H9 (cell line): ENCODE data around the gene CCDC174. TPM values are rescaled to one million over a fixed set of nuclear protein-coding genes. Genes with fewer than 3 reads are reported as not detected.

Experiments used
- DNase-seq: peaks from one replicate; pipeline ENCODE4 v3.0.0-alpha.2; 2017
- H2AFZ ChIP-seq: one replicate; pipeline ENCODE4 v1.6.1; 2013; ENCODE audit warnings: mild to moderate bottlenecking, low read length, control low read depth, moderate library complexity
- H2AK5ac ChIP-seq: 2 replicates; pipeline ENCODE4 v1.6.1; 2013; ENCODE audit warnings: low read length, control low read depth, mixed read lengths; ENCODE audit not compliant: insufficient read length
- H2BK120ac ChIP-seq: one replicate; pipeline ENCODE4 v1.6.1; 2013; ENCODE audit warnings: low read depth, mild to moderate bottlenecking, low read length, control low read depth, inconsistent platforms; ENCODE audit not compliant: poor library complexity, severe bottlenecking
- H2BK12ac ChIP-seq: 2 replicates; pipeline ENCODE4 v1.6.1; 2013; ENCODE audit warnings: low read length, control low read depth, mixed read lengths, low read depth; ENCODE audit not compliant: insufficient read length
- H2BK15ac ChIP-seq: 2 replicates; pipeline ENCODE4 v1.6.1; 2013; ENCODE audit warnings: low read depth, low read length, control low read depth
- H2BK20ac ChIP-seq: one replicate; pipeline ENCODE4 v1.6.1; 2013; ENCODE audit warnings: low read depth, mild to moderate bottlenecking, low read length, control low read depth, inconsistent platforms; ENCODE audit not compliant: poor library complexity, severe bottlenecking
- H2BK5ac ChIP-seq: 2 replicates; pipeline ENCODE4 v1.6.1; 2013; ENCODE audit warnings: low read length, control low read depth, mixed read lengths; ENCODE audit not compliant: insufficient read length
- H3K14ac ChIP-seq: 2 replicates; pipeline ENCODE4 v1.6.1; 2013; ENCODE audit warnings: low read length, control low read depth; ENCODE audit not compliant: insufficient read depth
- H3K18ac ChIP-seq: 2 replicates; pipeline ENCODE4 v1.6.1; 2013; ENCODE audit warnings: low read depth, mild to moderate bottlenecking, mixed read lengths, low read length, control low read depth; ENCODE audit not compliant: insufficient read length
- H3K23ac ChIP-seq: 2 replicates; pipeline ENCODE4 v1.6.1; 2013; ENCODE audit warnings: low read length, control low read depth, mixed read lengths, low read depth; ENCODE audit not compliant: insufficient read length
- H3K23me2 ChIP-seq: 2 replicates; pipeline ENCODE4 v1.6.1; 2013; ENCODE audit warnings: low read depth, mild to moderate bottlenecking, mixed read lengths, low read length, control low read depth; ENCODE audit not compliant: insufficient read length, poor library complexity, severe bottlenecking
- H3K27ac ChIP-seq: 2 replicates; pipeline ENCODE4 v1.5.1; 2013; ENCODE audit warnings: low read length, control low read depth, mixed read lengths, low read depth; ENCODE audit not compliant: insufficient read length
- H3K27me3 ChIP-seq: 2 replicates; pipeline ENCODE4 v1.6.1; 2013; ENCODE audit warnings: low read length, control low read depth, inconsistent platforms; ENCODE audit not compliant: insufficient read depth
- H3K4ac ChIP-seq: 2 replicates; pipeline ENCODE4 v1.6.1; 2013; ENCODE audit warnings: low read depth, mild to moderate bottlenecking, control low read depth, inconsistent platforms, low read length, moderate library complexity
- H3K4me1 ChIP-seq: 2 replicates; pipeline ENCODE4 v1.6.1; 2013; ENCODE audit warnings: low read length, control low read depth, inconsistent platforms; ENCODE audit not compliant: insufficient read depth
- H3K4me2 ChIP-seq: 2 replicates; pipeline ENCODE4 v1.6.1; 2013; ENCODE audit warnings: low read length, control low read depth, mixed read lengths; ENCODE audit not compliant: insufficient read length, insufficient read depth
- H3K56ac ChIP-seq: 2 replicates; pipeline ENCODE4 v1.6.1; 2013; ENCODE audit warnings: low read depth, mild to moderate bottlenecking, mixed read lengths, low read length, control low read depth; ENCODE audit not compliant: insufficient read length
- H3K79me1 ChIP-seq: 2 replicates; pipeline ENCODE4 v1.6.1; 2013; ENCODE audit warnings: low read depth, mild to moderate bottlenecking, moderate library complexity, low read length, control low read depth, inconsistent platforms; ENCODE audit not compliant: insufficient read depth, poor library complexity, severe bottlenecking
- H3K79me2 ChIP-seq: 2 replicates; pipeline ENCODE4 v1.6.1; 2013; ENCODE audit warnings: low read length, control low read depth, inconsistent platforms; ENCODE audit not compliant: insufficient read depth
- H3K9ac ChIP-seq: 2 replicates; pipeline ENCODE4 v1.6.1; 2013; ENCODE audit warnings: low read length, control low read depth, mixed read lengths; ENCODE audit not compliant: insufficient read length; ENCODE audit errors: extremely low read depth
- H3K9me3 ChIP-seq: one replicate; pipeline ENCODE4 v1.6.1; 2013; ENCODE audit warnings: low read depth, low read length, inconsistent platforms; ENCODE audit not compliant: control insufficient read depth
- H3T11ph ChIP-seq: one replicate; pipeline ENCODE4 v1.6.1; 2013; ENCODE audit warnings: mild to moderate bottlenecking, low read length, control low read depth, inconsistent platforms
- H4K20me1 ChIP-seq: one replicate; pipeline ENCODE4 v1.6.1; 2013; ENCODE audit not compliant: control insufficient read depth, insufficient read length, insufficient read depth
- H4K5ac ChIP-seq: 2 replicates; pipeline ENCODE4 v1.6.1; 2013; ENCODE audit warnings: low read depth, mild to moderate bottlenecking, mixed read lengths, low read length, control low read depth; ENCODE audit not compliant: insufficient read length
- H4K8ac ChIP-seq: replicated peaks from 2 replicates; pipeline ENCODE4 v1.6.1; 2013; ENCODE audit warnings: low read length, control low read depth, mixed read lengths, low read depth; ENCODE audit not compliant: insufficient read length
- H4K91ac ChIP-seq: 2 replicates; pipeline ENCODE4 v1.6.1; 2013; ENCODE audit warnings: low read depth, mild to moderate bottlenecking, moderate library complexity, mixed read lengths, low read length, control low read depth; ENCODE audit not compliant: insufficient read length
- H3K27ac Mint-ChIP-seq, 3 experiments: 2 replicates in 2 of 3; 3 replicates in 1 of 3; pipeline ENCODE4 v1.8.0; 2020 to 2021; ENCODE audit warnings: mixed read lengths in 3 of 3, mild to moderate bottlenecking in 1 of 3, moderate library complexity in 1 of 3
- H3K27me3 Mint-ChIP-seq: 2 replicates; pipeline ENCODE4 v1.8.0; 2021; ENCODE audit warnings: low read depth, mild to moderate bottlenecking, moderate library complexity, mixed read lengths
- H3K36me3 Mint-ChIP-seq, 3 experiments: 2 replicates in 2 of 3; 3 replicates in 1 of 3; pipeline ENCODE4 v1.8.0; 2020 to 2021; ENCODE audit warnings: low read depth in 3 of 3, mixed read lengths in 3 of 3; ENCODE audit not compliant: insufficient read depth in 1 of 3
- H3K4me1 Mint-ChIP-seq, 2 experiments: 2 replicates each; pipeline ENCODE4 v1.8.0; 2020; ENCODE audit warnings: mixed read lengths in 2 of 2
- H3K4me3 Mint-ChIP-seq, 2 experiments: 2 replicates in 1 of 2; 3 replicates in 1 of 2; pipeline ENCODE4 v1.8.0; 2020 to 2021; ENCODE audit warnings: mild to moderate bottlenecking in 2 of 2, mixed read lengths in 2 of 2, moderate library complexity in 1 of 2
- H3K9me3 Mint-ChIP-seq, 2 experiments: 2 replicates in 1 of 2; 3 replicates in 1 of 2; pipeline ENCODE4 v1.8.0; 2020; ENCODE audit warnings: mild to moderate bottlenecking in 2 of 2, mixed read lengths in 2 of 2, moderate library complexity in 1 of 2
- CTCF ChIP-seq: fragments of 200-600 bp; sonication (generic); conservative IDR thresholded peaks from 3 replicates; pipeline ENCODE4 v1.8.0; 2021; ENCODE audit warnings: antibody characterized with exemption, mild to moderate bottlenecking
- WGBS: extraction: QIAGEN DNeasy Blood & Tissue Kit; methylation state at CpG from one replicate; pipeline ENCODE4 v1.1.7; 2013; ENCODE audit warnings: missing lambda C conversion rate, low lambda C conversion rate, mixed read lengths; ENCODE audit not compliant: insufficient read length; ENCODE audit errors: extremely low coverage; 5-methylcytosine and 5-hydroxymethylcytosine counted together
- total RNA-seq: library from RNA; stranded (reverse); gene quantifications from 2 replicates; pipeline ENCODE4 v1.2.1, GENCODE V29; 2021

CCDC174 gene
- total RNA-seq, 1 experiment from 2014 or later = 15.2 TPM

DNA sequence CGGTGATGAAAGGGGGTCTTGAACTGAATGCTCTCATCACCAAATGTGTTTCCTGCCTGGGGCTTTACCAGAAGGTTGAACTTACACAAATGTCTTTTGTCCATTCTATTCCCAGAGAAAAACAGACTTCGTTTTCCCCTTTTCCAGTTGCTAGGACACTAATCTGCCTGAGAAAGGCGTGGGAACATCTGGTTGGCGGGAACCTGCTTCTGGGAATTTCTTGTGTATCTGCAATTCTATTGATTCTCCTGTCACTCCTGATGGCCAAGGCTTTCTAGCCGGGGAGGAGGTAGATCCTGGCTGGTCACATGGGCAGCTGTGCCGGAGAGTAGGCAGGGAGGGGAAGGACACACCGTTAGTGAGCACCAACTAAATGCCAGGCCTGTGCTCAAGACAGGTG is 31.1 kb upstream of the CCDC174 start:
- H3K56ac ChIP-seq = no peak overlapping the region
- H3K14ac ChIP-seq = no peak overlapping the region
- WGBS = no CpG with 5 or more reads among the region's 7 CpGs
- H3K27me3 Mint-ChIP-seq = peaks cover 5% of the 10 kb centered on the region
- H3K27ac Mint-ChIP-seq = no peak overlapping the region; a peak in 1 of 7 replicates
- no peak overlapping the region for H3K23ac ChIP-seq
- H3K18ac ChIP-seq = no peak overlapping the region
- no peak overlapping the region for H4K5ac ChIP-seq
- H2BK20ac ChIP-seq = no peak overlapping the region
- no peak overlapping the region for H2BK5ac ChIP-seq
- no peaks in the 10 kb centered on the region for H3K79me1 ChIP-seq
- no peak overlapping the region for H2BK120ac ChIP-seq
- no peak overlapping the region for H2BK12ac ChIP-seq
- H3K36me3 Mint-ChIP-seq = no peaks in the 10 kb centered on the region
- no peaks in the 10 kb centered on the region; the same call in 1 of the 2 replicates for H3K4me1 ChIP-seq
- H2AK5ac ChIP-seq = no peak overlapping the region
- no peak overlapping the region for H4K91ac ChIP-seq
- DNase-seq = peak; percentile 43
- no peaks in the 10 kb centered on the region for H3K9me3 ChIP-seq
- H3K4ac ChIP-seq = no peak overlapping the region
- H4K8ac ChIP-seq = no peak overlapping the region
- no peak for TF ChIP-seq CTCF
- H3K9me3 Mint-ChIP-seq = no peaks in the 10 kb centered on the region
- H3K4me1 Mint-ChIP-seq = peaks cover 31 to 40% of the 10 kb centered on the region in 2 experiments
- no peaks in the 10 kb centered on the region for H3K79me2 ChIP-seq
- H2BK15ac ChIP-seq = no peak overlapping the region
- H3K27me3 ChIP-seq = no peaks in the 10 kb centered on the region
- no peak overlapping the region for H3K4me3 Mint-ChIP-seq
- no peak overlapping the region for H3K27ac ChIP-seq
- H4K20me1 ChIP-seq = no peaks in the 10 kb centered on the region
- no peak overlapping the region for H3K4me2 ChIP-seq
- no peak overlapping the region for H3T11ph ChIP-seq
- no peak overlapping the region for H3K9ac ChIP-seq
- H3K23me2 ChIP-seq = no peaks in the 10 kb centered on the region
- H2AFZ ChIP-seq = no peak overlapping the region
